ENCODE results near the gene RTF1.

GRCh38 chr15:41507820-41508290 lies 91.0 kb downstream of the RTF1 start:
- no peak for TF ChIP-seq SIN3A (IDR thresholded peaks at IDR 0.05; ENCODE audit: borderline replicate concordance, low read depth, low read length)
- no peak for TF ChIP-seq MAX (IDR thresholded peaks at IDR 0.05; ENCODE audit: low read depth)
- TF ChIP-seq POLR2AphosphoS5 (IDR thresholded peaks at IDR 0.05; ENCODE audit: low read depth, low read length): no peak
- TF ChIP-seq RAD21 (IDR thresholded peaks at IDR 0.05; ENCODE audit: low read length): no peak
- TF ChIP-seq EZH2phosphoT487 (IDR thresholded peaks at IDR 0.05; ENCODE audit: borderline replicate concordance, low read depth): no peak
- TF ChIP-seq JUND (IDR thresholded peaks at IDR 0.05): no peak
